ENCODE data around the gene LSM7.
A peak's percentile ranks its signal among the peaks of the same experiment; 100 is the strongest.
"Not testable (repeated sequence)": the region's sequence is repeated elsewhere in the genome, so short reads cannot be mapped to it uniquely, and the experiment has no call there.

Gene LSM7

DNA sequence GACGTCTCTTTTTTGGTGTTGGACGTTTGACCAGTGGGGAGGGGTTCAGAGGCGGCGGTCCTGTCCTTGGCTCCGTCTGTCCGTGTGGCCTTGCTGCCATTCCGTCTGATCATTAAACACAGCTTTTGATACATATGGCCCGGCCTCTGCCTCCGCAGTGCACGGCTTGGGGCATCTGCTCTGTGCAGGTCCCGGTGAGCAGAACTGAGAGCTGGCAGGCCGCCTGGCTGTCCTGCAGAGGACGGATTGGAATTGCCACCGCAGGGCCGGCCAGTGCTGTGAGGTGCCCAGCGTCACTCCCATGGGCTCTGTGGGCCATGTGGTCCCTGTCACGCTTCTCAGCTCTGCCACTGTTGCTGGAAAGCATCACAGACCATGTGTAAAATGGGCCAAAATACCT, 26.3 kb upstream of the LSM7 start:
- no peak for DNase-seq

DNA sequence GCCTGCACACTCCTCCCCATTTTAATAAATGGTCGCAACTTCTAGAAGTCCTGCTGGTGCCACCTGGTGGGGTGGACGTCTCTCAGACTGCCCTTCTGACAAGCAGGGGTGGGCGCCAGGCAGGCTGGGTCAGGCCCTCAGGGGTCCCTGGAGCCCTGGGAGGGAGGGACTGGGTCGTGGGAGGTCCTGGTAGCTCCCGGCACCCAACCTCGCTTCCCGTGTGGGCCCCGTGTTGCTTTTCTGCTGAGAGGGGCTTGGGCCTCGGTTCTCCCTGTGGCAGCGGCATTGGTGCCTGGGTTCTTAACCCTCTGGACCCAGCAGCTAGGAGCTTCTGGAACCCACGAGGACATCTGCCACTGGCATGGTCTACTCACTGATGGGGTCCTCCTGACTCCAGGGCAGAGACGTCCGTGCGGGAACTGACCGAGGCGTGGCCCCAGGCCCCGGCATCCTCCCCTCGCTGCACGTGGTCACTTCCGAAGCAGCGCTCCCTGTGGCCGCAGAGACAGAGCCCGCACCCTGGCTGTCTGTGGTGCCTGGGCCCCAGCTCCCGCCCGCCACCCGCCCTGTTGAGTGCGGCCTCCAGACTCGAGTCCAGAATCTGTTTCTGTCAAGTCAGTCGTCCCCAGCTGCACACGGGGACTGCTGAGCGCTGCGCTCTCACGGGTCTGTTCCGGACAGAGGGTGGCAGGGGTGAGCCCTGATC, 25.7 kb upstream of the LSM7 start:
- no peak for DNase-seq

DNA sequence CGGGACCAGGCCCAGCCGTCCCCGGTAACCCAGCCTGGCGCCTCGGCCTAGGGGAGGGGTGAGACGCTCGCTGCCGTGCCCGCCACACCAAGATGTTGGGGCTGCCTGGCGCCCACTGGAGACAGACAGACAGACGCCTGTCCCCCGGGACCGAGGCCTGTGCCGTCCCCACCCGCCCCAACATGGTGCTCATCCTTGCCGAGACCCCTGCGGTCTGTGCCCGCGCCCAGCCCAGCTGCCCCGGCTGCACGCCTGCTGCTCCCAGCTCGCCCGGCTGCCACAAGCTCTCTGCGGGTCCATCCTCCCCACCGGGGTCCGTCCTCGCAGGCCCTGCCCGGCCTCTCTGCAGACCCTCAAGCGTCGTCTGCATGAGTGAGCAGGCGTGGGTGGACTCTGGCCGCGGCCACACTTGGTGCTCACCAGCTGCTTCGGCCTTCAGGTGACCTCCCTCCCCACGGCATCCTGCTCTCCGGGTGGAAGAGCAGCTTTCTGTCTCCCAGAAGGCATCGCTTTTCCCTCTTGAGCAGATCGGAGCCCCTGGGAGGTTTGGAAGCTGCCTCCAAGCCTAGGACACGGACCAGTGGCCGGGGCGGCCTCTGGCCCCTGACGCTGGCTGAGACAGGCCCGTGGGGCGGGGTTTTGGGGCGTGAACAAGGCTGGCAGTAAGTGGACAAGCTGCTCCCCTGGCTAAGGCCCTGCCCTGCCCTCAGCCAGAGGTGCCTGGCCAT, 24.9 kb upstream of the LSM7 start:
- DNase-seq = no peak

GRCh38 chr19:2352121-2352520, 23.7 kb upstream of the LSM7 start:
- no peak for DNase-seq

- no peak for DNase-seq
Measured at GRCh38 chr19:2351591-2351990, 23.2 kb upstream of the LSM7 start.

GRCh38 chr19:2350656-2351055, 22.3 kb upstream of the LSM7 start:
- no peak for DNase-seq

DNA sequence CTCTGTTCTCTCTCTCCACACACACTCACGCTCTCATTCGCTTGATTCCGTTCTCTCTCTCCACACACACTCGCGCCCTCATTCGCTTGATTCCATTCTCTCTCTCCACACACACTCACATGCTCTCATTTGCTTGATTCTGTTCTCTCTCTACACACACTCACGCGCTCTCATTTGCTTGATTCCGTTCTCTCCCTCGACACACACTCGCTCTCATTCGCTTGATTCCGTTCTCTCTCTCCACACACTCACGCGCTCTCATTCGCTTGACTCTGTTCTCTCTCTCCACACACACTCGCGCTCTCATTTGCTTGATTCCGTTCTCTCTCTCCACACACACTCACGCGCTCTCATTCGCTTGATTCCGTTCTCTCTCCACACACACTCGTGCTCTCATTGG, 21.4 kb upstream of the LSM7 start:
- not testable (repeated sequence) for DNase-seq

DNA sequence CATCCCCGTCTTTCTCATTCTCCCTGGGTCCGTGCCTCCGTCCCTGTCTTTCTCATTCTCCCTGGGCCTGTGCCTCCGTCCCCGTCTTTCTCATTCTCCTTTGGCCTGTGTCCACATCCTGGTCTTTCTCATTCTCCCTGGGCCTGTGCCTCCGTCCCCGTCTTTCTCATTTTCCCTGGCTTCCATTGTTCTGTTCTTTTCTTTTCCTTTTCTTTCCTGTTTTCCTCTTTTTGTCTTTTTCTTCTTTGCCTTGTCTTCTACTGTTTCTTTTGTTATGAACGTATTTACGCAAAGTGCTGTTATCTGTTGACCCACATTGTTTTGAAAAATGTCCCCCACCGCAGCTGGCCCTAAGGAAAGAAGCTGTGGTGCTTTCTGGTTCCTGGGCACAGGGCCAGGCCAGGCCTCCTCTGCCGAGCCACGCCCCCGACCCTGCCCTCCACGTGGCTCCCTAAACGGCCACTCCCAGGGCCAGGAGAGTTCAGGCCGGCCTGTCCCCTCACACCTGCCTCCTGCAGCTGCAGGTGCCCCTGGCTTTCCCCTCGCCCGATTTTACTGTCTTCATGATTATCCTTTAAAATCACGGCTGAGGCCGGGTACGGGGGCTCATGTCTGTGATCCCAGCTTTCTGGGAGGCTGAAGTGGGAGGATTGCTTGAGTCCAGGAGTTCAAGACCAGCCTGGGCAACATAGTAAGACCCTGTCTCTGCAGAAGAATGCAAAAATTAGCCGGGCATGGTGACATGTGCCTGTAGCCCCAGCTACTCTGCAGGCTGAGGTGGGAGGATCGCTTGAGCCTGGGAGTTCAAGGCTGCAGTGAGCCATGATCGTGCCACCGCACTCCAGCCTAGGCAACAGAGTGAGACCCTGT, 17.6 kb upstream of the LSM7 start:
- DNase-seq = no peak

DNA sequence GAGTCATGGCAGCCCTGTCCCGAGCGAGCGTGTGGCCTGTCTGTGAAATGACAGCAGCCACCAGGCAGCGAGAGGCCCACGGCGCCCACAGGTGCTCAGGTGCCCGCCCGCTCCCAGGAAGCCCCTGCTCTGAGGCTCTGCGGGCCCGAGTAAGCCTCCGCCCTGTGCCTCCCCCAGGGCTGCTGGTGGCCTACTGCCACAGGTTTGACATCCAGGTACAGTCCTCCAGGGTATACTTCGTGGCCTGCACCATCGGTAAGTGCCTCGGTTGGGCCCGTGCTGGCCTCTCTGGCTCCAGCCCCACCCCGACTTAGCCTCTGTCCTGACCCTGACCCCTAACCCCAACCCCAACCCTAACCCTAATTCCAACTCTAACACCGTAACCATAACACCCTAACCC, 16.7 kb upstream of the LSM7 start:
- DNase-seq = no peak

GRCh38 chr19:2344381-2344870, 16.0 kb upstream of the LSM7 start:
- no peak for DNase-seq

- no peak for DNase-seq
Measured at GRCh38 chr19:2343289-2343982, 15.1 kb upstream of the LSM7 start.

GRCh38 chr19:2342656-2343288, 14.4 kb upstream of the LSM7 start:
- DNase-seq = no peak

DNA sequence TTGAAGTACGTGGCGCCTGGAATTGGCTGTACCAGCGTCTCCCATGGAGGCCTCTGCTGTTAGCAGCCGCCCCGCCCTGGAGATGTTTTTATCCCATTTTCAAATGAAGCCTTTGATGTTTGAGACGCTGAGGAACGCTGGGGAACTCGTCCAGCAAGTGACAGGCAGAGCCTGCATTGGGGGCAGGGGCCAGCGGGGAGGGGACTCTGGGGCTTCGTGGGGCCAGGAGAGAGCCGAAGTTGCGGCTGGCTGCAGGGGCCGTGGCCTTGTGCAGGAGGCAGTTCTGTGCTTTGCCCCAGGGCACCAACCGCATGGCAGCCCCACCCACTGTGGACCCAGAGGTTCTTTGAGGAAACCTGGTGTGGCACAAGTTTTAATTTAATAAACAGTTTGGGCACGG, 13.6 kb upstream of the LSM7 start:
- DNase-seq = no peak

- peak; percentile 30 for DNase-seq
Measured at GRCh38 chr19:2341244-2341751, 12.9 kb upstream of the LSM7 start.

GRCh38 chr19:2340496-2341243, 12.3 kb upstream of the LSM7 start:
- DNase-seq = no peak

DNA sequence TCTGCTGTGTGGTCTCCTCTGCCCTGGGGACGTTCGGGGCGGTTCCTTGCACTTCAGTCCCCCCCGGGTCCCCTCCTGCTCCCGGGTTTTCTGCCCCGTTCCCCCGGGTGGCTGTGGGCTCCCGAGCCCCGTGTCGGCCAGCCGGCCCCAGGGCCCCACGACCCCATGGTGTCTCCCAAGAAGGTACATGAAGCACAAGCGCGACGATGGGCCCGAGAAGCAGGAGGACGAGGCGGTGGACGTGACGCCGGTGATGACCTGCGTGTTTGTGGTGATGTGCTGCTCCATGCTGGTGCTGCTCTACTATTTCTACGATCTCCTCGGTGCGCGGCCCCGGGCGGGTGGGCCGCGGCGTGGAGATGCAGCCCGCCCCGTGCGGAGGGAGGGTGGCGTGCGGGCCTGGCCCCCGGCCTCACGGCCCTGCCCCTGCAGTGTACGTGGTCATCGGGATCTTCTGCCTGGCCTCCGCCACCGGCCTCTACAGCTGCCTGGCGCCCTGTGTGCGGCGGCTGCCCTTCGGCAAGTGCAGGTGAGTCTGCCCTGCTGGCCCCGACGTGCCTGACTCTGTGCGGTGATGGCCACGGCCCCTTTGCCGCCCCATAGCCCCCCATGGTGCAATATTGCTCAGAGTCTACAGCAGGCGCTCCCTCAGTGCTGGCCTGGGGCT, 11.4 kb upstream of the LSM7 start:
- no peak for DNase-seq

DNA sequence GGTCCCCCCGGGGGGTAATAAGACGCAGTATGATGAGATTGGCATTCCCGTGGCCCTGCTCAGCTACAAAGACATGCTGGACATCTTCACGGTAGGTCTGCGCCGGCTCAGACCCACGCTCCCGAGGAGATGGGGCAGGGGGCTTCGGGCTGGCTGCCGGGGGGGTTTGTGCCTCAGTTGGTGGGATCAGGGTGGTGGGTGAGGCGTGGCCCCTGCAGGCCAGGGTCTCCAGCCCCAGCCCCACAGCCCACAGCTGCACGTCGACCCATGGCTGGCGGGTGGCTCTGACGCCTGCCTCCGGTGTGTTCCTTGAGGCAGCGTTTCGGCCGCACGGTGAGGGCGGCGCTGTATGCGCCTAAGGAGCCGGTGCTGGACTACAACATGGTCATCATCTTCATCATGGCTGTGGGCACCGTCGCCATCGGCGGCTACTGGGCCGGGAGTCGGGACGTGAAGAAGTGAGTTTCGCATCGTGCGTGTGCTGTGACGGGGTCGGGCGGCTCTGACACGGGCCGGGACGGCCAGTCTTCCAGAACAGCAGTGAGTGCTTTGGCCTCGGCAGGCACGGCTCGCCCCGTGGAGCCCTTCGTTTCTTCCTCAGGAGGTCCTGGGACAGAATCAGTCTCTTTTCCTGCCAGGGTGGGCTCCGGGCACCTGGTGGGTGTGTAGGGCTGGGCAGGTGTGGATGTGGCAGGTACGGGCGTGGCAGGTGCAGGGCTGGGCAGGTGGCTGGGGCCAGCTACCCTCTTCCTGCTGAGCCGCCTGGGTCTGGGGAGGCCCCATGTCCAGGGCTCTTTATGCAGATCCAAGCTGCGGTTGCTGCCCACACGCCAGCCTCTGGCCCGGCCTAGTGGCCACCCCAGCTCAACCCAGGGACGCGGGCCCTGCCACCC, 10.6 kb upstream of the LSM7 start:
- DNase-seq = no peak

DNA sequence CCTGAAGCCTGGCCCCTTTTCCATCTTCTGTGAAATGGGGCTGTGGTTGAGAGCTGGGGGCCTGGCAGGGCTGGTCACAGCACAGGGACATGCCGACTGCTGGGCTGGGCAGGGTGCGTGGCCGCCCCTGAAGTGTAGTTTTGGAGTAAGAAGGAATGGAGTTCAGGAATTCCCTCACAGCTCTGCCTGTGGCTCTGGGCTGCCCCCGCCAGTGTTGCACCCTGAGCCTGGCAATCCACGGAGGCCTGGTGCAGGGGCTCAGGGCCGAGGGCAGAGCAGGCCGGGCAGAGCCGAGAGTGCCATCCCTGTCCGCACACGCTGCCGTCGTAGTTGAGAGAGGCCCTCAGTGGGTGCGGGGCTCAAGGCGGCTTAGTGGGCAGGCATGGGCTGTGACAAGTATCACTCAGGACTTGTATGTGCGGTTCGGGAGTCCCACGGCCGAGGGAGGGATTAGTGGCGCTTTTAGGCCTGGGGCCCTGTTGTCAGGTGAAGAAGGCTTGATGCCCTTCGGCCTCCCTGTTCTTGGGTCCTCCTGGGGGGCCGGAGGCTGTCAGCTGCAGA, 9.7 kb upstream of the LSM7 start:
- DNase-seq = no peak

DNA sequence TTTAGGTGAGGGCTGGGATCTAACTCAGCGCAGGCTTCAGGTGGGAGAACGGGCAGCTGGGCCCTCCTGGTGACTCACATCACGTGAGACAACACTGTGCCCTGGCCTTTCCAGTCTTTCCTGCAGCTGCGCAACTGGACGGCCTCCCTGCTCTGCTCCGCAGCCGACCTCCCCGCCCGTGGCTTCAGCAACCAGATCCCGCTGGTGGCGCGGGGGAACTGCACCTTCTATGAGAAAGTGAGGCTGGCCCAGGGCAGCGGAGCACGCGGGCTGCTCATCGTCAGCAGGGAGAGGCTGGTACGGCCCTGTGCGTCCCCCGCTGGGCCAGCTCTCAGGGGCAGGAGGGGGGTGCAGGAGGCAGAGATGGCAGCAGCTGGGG, 8.9 kb upstream of the LSM7 start:
- peak; percentile 40 for DNase-seq
